Right lung (tissue), 5 donors: ENCODE results near the gene LSM11. TPM values are rescaled to one million over a fixed set of nuclear protein-coding genes. Genes with fewer than 3 reads are reported as not detected.

Source experiments
- DNase-seq, 2 donors: peaks; one replicate each; pipeline ENCODE4 v3.0.0-alpha.2; 2013
- polyA plus RNA-seq, 5 donors: library from polyadenylated mRNA; unstranded; fragments of 120-200 nt; gene quantifications; one replicate each; pipeline versions ENCODE4 v1.2.1 to v1.2.3, GENCODE V29; 2013; ENCODE audit warnings: inconsistent platforms in 1 of 5, low replicate concordance in 1 of 5; ENCODE audit not compliant: insufficient read length in 5 of 5, insufficient read depth in 1 of 5

Gene LSM11
- polyA plus RNA-seq, 5 donors, result 5.7 to 7.7 (median 7.5) TPM

DNA sequence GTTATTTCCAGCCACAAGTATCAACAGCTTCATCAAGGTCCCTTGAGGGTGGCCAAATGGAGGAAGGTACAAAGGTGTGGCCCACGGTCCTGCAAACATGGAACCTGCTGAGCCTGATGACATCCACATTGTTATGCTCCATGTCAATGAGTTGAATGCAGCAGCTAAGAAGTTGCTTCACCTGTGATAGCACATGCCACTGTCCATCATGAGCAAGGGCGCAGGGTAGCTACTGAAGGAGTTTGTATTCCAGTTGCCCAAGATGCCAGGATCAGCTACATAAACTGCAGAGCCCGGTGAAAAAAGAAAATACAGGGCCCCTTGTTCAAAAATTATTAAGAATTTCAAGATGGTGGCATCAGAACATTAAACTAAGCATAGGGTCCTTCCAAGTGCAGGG is 24.2 kb downstream of the LSM11 start:
- no peak for DNase-seq

DNA sequence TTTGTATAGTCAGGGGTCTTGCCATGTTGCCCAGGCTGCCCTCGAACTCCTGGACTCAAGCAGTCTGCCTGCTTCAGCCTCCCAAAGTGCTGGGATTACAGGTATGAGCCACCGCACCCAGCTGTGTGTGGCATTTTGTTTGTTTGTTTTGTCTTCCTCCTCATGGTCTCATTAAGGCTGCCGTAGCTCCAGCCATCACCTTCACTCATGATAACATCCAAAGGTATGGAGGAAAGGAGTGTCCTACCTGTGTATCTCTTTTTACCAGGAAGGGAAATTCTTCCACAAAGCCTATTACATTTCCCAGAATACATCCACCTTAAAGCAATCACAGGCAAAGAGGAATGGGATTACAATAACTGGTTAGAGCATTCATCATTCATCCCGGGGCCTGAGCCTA is 27.2 kb downstream of the LSM11 start:
- no peak for DNase-seq

DNA sequence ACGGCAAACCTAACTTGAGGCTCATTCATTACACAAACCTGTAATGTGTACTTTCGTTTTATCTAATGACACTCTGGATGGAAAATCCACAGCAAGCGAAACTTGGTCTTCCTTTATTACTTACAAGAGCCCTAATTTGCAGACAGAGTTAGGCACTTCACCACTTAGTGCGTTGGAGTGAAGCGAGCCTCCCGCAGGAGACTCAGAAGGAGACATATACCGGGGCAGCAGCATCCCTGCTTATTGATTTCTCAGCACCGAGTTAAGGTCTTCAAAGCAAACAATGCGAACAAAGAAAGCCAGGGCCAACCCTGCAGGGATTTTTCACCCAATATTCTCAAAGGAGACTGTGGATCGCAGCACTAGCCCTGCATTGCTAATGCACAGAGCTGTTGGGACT is 28.6 kb downstream of the LSM11 start:
- DNase-seq, result no peak

DNA sequence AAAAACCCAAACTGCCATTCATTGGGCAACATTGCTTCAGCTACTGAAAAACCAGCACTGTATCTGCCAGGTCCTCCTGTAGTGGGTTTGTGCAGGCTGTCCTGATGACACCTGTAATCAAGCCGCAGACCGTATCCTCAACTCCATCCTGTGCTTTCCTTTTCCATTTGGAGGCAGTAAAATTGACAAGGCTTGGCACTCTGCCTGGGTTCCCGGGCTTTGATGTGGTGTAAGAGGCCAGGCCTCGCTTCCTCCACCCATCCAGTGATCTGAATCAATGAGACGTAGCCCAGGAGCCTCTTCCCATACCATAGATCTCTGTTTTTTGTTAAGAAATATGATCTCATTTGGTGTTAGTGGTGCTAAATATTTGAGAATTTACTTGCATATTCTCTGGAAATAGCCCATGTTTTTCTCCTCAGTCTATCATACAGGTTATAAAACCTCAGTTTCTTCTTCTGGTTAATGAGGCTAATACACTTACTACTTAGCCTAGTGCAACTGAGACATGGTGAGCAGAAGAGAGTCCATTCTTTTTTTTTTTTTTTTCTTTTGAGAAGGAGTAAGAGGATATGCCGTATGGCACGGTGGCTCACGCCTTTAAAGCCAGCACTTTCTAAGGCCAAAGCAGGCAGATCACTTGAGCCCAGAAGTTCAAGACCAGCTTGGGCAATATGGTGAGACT is 34.8 kb downstream of the LSM11 start:
- no peak for DNase-seq

DNA sequence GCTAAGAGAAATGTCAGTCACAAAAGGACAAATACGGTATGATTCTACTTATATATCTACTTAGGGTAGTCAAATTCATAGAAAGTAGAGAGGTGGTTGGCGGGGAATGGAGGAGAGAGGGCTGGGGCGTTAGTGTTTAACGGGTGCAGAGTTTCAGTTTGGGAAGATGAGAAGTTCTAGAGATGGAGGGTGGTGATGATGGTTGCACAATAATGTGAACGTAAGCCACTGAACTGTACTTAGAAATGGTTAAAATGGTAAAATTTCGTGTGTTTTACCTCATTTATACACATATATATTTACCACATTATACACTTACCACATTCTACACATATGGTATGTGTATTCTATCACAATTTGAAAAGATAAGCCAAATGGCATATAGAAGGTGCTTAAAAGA is 35.7 kb downstream of the LSM11 start:
- no peak for DNase-seq

DNA sequence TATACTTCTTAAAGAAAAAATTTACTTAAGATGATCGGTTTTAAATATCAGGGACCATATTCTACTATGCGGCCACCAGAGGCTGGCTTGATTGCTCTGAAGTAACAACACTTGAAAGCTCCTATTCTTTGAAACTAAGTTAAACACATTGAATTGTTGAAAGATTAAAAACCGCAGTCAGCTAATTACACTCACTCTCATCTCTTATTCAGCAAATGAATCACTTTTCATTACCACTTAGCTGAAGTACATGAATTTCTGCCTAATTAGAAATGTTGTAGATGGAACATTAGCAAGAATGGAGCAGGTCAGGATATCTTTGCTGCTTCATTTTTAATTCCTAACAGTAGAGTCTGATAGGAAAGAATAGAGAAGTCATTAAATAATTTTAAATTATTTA is 42.3 kb downstream of the LSM11 start:
- no peak for DNase-seq

DNA sequence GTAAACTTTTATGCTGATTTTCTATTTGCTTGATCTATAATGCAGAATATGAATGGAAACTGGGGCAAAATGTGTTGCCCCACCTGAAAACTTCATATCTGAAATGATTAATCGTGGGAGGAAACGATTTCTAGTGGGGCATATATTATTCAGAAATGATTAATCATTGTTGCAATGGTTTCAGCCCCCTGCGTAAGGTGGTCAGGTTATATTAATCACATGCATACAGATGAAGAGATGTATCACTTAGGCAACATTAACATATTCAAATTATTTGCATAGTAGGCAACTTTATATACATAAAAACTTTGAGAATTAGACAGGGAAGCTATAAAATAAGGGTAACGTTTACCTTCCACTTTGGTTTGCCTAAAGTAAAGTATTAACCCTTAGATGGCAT is 49.8 kb downstream of the LSM11 start:
- no peak for DNase-seq

DNA sequence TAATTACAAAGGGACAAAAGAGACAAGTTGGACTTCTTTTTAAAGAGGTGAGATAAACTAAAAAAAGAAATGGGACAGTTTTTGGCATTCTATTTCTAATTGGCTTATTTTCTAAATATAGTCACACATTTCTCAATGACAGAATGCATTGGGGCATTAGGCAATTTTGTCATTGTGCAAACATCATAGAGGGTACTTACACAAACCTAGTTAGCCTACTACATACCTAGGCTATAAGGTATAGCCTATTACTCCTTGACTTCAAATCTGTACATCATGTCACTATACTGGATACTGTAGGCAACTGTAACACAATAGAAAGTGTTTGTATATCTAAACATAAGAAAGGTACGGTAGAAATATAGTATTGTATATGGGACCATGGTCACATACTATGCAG is 56.1 kb downstream of the LSM11 start:
- no peak for DNase-seq

DNA sequence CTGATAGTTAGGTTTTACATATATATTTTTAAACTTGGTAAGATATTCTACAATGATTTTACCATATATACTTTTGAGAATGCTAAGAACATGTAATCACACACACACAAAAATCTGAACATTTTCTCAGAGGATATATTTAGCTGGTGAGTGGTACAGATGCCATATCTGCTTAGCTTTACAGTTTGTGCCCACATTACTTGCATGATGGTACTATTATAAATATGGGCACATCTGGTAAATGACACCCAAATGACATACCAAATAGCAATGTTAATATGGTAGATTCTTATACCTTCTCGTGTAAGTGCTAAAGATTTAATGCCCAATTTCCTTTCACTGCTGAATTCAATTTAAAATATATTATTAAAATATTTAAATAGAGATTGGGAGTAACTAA is 56.6 kb downstream of the LSM11 start:
- DNase-seq, result no peak

DNA sequence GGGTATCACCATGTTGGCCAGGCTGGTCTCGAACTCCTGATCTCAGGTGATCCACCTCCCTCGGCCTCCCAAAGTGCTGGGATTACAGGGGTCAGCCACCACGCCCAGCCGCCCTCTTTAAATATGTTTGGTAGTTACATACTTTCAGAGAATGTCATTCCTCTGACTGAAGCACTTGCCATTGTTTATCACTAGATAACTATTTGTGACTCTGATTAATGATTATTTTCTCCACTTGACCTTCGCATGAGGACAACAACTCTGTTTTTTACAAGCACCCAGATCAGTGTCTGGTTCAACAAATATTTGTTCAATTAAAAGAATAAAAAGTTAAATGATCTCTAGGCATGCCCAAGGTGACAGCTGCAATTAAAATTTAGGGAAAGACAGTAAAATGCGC is 59.2 kb downstream of the LSM11 start:
- DNase-seq, result no peak

DNA sequence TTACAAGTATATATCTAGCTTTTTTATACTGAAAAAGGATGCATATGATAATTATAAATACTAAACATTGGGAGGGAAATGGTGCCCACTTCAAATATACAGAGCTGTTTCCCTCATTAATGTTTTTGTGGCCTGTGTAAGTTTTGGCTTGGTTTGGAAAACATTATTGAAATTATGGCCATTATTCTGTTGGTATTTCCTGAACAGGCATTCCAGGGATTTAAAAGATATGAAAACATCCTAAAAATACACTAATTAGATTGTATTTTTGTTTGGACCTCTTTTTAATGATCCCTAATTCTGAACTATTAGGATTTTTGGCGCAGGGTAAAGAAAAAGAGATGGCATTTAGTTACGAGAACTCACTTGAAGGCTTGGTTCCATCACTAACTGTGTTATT is 64.5 kb downstream of the LSM11 start:
- DNase-seq, result no peak

Other genes with a start within 250 kb of the LSM11 start
- 10 to 100 TPM; 14.2 to 22.2 (median 16.0) TPM for gene ADAM19, start 167.9 kb upstream of the LSM11 start, polyA plus RNA-seq
- under 1 TPM; 0.14 to 0.46 (median 0.23) TPM for gene SOX30, start 91.3 kb upstream of the LSM11 start, polyA plus RNA-seq
- gene C5orf52, start 72.2 kb upstream of the LSM11 start, polyA plus RNA-seq, result not detected
- gene THG1L, start 12.3 kb upstream of the LSM11 start, polyA plus RNA-seq, result 10 to 100 TPM; 27.4 to 32.5 (median 28.8) TPM
- 100 to 1,000 TPM in 4 of 5 donors, 10 to 100 TPM in 1; 84.7 to 118 (median 113) TPM for gene CLINT1, start 115.4 kb downstream of the LSM11 start, polyA plus RNA-seq